Effector memory CD4-positive, alpha-beta T cell (primary cell): ENCODE results near the gene ORC6.

Experiments used
- DNase-seq, 3 donors: peaks; one replicate each; pipeline ENCODE4 v3.0.0-alpha.2; 2020
- H3K27ac ChIP-seq: 2 replicates; pipeline ENCODE4 v1.7.0; 2013; ENCODE audit warnings: mild to moderate bottlenecking, low read length, moderate library complexity; ENCODE audit not compliant: insufficient read depth, poor library complexity, severe bottlenecking
- H3K27me3 ChIP-seq: replicated peaks from 2 replicates; pipeline ENCODE4 v1.7.0; 2013; ENCODE audit warnings: mild to moderate bottlenecking, low read length; ENCODE audit not compliant: insufficient read depth, control insufficient read depth, poor library complexity, severe bottlenecking
- H3K36me3 ChIP-seq: 2 replicates; pipeline ENCODE4 v1.7.0; 2013; ENCODE audit warnings: mild to moderate bottlenecking, low read length, moderate library complexity; ENCODE audit not compliant: control insufficient read depth, insufficient read depth
- H3K4me1 ChIP-seq: 2 replicates; pipeline ENCODE4 v1.7.0; 2013; ENCODE audit warnings: low read length, mild to moderate bottlenecking; ENCODE audit not compliant: control insufficient read depth, insufficient read depth, poor library complexity, severe bottlenecking
- H3K4me3 ChIP-seq: 2 replicates; pipeline ENCODE4 v1.7.0; 2013; ENCODE audit warnings: low read length, low read depth, mild to moderate bottlenecking; ENCODE audit not compliant: insufficient read depth, poor library complexity, severe bottlenecking
- H3K9me3 ChIP-seq: 2 replicates; pipeline ENCODE4 v1.7.0; 2013; ENCODE audit warnings: mild to moderate bottlenecking, low read length, moderate library complexity; ENCODE audit not compliant: control insufficient read depth

ORC6 gene

GRCh38 chr16:46696957-46697356 lies 7.5 kb downstream of the ORC6 start:
- no peaks in the 10 kb centered on the region for H3K27me3 ChIP-seq
- H3K4me1 ChIP-seq = no peaks in the 10 kb centered on the region
- DNase-seq = no peak
- H3K27ac ChIP-seq = no peak overlapping the region
- H3K4me3 ChIP-seq = no peak overlapping the region
- no peaks in the 10 kb centered on the region for H3K9me3 ChIP-seq
- H3K36me3 ChIP-seq = no peaks in the 10 kb centered on the region

DNA sequence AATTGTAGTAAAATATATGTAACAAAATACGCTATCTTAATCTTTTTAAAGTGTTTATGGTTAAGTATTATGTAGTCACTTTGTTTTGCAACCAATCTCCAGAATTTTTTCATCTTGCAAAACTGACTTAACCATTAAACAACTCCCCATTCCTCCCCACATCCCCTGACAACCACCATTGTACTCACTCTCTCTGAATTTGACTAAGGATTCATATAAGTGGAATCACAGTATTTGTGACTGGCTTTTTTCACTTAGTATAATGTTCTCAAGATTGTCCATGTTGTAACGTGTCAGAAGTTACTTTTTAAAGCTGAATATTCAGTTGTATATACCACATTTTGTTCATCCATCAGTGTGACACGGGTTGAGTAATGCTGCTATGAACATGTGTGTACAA lies 10.6 kb downstream of the ORC6 start:
- Histone ChIP-seq H3K27me3 (no peaks in the 10 kb centered on the region), H3K27ac (no peak overlapping the region), H3K9me3 (no peaks in the 10 kb centered on the region), H3K36me3 (no peaks in the 10 kb centered on the region), H3K4me3 (no peak overlapping the region), H3K4me1 (no peaks in the 10 kb centered on the region)
- no peak for DNase-seq

DNA sequence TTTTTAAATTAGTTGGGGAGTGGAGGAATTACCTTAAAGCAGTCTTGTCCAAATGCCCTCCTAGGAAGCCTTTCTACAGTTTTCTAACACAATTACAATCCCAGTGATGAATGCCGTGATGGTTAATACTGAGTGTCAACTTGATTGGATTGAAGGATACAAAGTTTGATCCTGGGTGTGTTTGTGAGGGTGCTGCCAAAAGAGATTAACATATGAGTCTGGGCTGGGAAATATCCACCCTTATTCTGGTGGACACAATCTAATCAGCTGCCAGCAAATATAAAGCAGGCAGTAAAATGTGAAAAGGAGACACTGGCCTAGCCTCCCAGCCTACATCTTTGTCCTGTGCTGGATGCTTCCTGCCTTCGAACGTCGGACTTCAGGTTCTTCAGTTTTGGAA lies 12.2 kb downstream of the ORC6 start:
- H3K27ac ChIP-seq = no peak overlapping the region
- H3K4me1 ChIP-seq = no peaks in the 10 kb centered on the region
- no peaks in the 10 kb centered on the region for H3K9me3 ChIP-seq
- no peaks in the 10 kb centered on the region for H3K27me3 ChIP-seq
- no peaks in the 10 kb centered on the region for H3K36me3 ChIP-seq
- H3K4me3 ChIP-seq = no peak overlapping the region
- DNase-seq = no peak

GRCh38 chr16:46702030-46702429 lies 12.6 kb downstream of the ORC6 start:
- H3K4me3 ChIP-seq = no peak overlapping the region
- no peak for DNase-seq
- H3K36me3 ChIP-seq = no peaks in the 10 kb centered on the region
- H3K9me3 ChIP-seq = no peaks in the 10 kb centered on the region
- H3K27ac ChIP-seq = no peak overlapping the region
- no peaks in the 10 kb centered on the region for H3K27me3 ChIP-seq
- no peaks in the 10 kb centered on the region for H3K4me1 ChIP-seq

- H3K36me3 ChIP-seq = no peaks in the 10 kb centered on the region
- no peak overlapping the region for H3K27ac ChIP-seq
- no peaks in the 10 kb centered on the region for H3K27me3 ChIP-seq
- DNase-seq = no peak
- no peaks in the 10 kb centered on the region for H3K9me3 ChIP-seq
- no peaks in the 10 kb centered on the region for H3K4me1 ChIP-seq
- no peak overlapping the region for H3K4me3 ChIP-seq
Measured at GRCh38 chr16:46706642-46707041, 17.2 kb downstream of the ORC6 start.

GRCh38 chr16:46709469-46710005 lies 20.1 kb downstream of the ORC6 start:
- H3K27me3 ChIP-seq = no peaks in the 10 kb centered on the region
- H3K9me3 ChIP-seq = no peaks in the 10 kb centered on the region
- no peaks in the 10 kb centered on the region for H3K36me3 ChIP-seq
- H3K4me1 ChIP-seq = no peaks in the 10 kb centered on the region
- no peak overlapping the region for H3K4me3 ChIP-seq
- no peak overlapping the region for H3K27ac ChIP-seq
- no peak for DNase-seq

DNA sequence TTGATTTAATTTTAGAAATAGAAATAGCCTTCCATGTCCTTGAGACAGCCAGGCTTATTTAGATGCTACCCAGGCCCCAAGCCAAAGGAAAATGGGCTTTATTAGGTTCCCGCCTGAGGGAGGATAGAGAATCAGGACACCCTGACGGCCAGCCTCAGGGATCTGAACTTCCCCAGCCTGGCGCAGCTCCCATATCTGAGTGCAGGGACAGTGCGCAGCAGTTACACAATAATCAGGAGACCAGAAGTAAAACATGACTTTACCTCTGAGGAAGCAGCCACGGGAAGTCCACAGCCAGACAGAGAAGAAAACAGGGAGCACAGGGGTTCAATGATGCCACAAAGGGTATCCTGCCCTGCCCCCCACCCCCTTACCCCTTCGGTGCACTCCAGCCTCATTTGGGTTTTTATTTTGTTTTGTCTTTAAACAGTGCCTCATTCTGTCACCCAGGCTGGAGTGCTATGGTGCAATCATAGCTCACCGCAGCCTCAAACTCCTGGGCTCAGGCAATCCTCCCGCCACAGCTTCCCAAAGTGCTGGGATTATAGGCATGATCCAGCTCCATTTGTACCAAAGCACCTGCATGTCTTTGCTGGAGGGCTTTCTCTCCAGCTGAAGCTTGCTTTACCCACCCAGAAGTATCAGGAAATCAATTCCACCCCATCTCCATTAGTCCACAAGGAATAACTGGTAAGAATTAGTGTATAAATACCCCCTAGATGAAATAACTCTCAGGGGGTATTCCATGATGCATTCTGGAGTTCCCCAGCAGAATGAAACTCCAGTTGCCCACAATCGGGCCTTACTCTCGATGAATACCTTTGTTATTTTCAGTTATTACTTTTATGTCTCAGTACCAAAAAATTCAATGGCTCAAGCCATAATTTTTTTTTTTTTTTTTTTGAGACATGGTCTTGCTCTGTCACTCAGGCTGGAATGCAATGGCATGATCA lies 21.9 kb downstream of the ORC6 start:
- DNase-seq = no peak
- Histone ChIP-seq H3K27me3 (no peaks in the 10 kb centered on the region), H3K27ac (no peak overlapping the region), H3K36me3 (no peaks in the 10 kb centered on the region), H3K9me3 (no peaks in the 10 kb centered on the region), H3K4me3 (no peak overlapping the region), H3K4me1 (no peaks in the 10 kb centered on the region)

- no peaks in the 10 kb centered on the region for H3K9me3 ChIP-seq
- no peak for DNase-seq
- H3K4me1 ChIP-seq = no peaks in the 10 kb centered on the region
- no peak overlapping the region for H3K27ac ChIP-seq
- no peaks in the 10 kb centered on the region for H3K36me3 ChIP-seq
- no peaks in the 10 kb centered on the region for H3K27me3 ChIP-seq
- H3K4me3 ChIP-seq = no peak overlapping the region
Measured at GRCh38 chr16:46712911-46713310, 23.5 kb downstream of the ORC6 start.

GRCh38 chr16:46713634-46714033 lies 24.2 kb downstream of the ORC6 start:
- no peaks in the 10 kb centered on the region for H3K4me1 ChIP-seq

DNA sequence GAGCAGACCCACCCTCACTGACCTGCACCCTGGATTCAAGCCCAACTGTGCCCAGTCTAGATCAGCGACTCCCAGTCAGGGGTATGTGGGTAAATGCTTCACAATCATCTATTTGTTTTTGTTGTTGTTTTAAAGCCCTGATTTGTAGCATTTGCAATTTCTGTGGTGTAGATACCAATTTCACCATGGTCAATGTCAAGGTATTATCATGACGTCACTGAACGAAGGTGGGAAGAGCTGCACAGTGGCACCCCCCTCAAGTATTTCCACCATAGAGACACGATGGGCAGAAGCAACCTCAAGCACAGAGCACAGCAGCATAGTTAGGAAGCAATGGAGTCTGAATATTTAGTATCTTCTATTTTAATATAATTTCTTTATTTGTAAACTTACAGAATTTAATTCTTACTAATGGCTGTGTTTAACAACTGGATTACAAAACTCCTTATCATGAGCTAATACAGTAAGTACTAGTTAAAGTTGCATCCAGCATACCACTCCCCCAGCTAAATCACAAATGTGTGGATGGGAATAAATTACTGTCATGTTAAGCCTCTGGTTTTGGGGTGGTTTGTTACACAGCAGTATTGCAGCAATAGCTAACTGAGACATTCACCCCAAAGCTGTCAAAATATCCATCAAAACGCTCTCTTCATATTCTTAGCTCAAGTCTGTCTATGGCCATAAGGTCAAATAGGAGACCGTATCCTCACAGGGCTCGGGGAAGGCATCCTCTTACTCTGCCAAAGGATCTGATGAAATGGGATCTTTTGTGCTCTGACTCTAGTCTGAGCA lies 25.5 kb downstream of the ORC6 start:
- Histone ChIP-seq H3K4me1 (no peaks in the 10 kb centered on the region), H3K36me3 (no peaks in the 10 kb centered on the region), H3K9me3 (no peaks in the 10 kb centered on the region), H3K27ac (no peak overlapping the region), H3K27me3 (no peaks in the 10 kb centered on the region), H3K4me3 (no peak overlapping the region)
- DNase-seq = no peak

More at GRCh38 chr16:46713634-46714033, 24.2 kb downstream of the ORC6 start:
- no peak overlapping the region for H3K27ac ChIP-seq
- no peaks in the 10 kb centered on the region for H3K9me3 ChIP-seq
- H3K27me3 ChIP-seq = no peaks in the 10 kb centered on the region
- H3K36me3 ChIP-seq = no peaks in the 10 kb centered on the region
- no peak overlapping the region for H3K4me3 ChIP-seq
- no peak for DNase-seq
